ENCODE data around the gene CDH4.

Gene CDH4

DNA sequence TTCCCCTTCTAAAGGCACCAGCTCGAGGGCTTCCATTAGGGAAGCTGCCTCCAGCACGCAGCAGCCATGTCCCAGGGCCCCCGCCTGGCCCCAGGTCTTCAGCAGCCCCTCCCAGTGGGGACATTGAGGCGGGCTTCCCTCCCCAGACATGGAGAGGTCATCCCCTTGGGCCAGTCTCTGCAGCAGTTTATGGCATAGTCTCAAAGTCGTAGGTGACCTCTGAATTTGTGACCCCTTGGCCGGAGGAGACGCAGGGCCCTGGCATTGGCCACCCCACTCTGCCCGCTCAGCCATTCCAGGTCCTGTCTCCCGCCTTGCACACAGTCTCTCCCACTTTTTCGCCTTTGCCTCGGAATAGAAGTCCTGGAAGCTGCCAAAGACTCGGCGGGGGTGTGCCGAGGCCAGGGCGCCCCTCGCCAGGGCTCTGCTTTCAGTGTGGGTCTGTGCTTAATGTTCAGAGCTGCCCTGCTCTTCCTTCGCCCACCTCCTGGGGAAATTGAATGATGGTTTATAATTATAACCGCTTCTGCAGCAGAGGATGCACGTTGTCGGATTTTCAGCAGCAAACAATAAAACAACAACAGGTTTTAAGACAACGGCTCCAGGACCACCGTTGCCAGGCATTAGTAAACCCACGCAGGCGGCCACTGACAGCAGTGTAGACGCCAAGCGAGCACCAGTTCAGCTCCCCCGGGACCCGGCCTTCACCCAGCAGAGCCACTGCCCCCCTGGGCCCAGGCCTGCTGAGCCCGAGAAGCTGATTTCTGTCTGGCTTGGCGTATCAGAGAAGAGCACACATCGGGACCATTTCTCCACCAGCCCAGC, 626.6 kb downstream of the CDH4 start:
- DNase-seq (ENCODE audit: extremely low read depth in 1 of 2, low read depth in 1 of 2) = no peak

DNA sequence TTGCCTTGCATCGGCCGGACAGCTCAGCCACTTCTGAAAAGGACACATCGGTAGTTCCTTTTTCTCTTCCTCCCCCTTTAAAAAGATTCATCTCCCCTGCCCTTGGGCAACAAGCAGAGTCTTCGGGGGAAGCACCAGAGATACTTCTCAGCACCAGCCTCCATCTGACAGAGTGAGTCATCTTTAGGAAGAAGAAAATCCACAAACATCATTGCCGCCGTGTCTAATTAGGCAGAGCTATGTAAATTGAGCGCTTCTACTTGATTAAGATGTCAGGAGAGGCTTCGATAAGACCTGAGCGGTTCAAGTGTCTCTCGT, 627.2 kb downstream of the CDH4 start:
- DNase-seq (ENCODE audit: extremely low read depth in 1 of 2, low read depth in 1 of 2) = no peak

DNA sequence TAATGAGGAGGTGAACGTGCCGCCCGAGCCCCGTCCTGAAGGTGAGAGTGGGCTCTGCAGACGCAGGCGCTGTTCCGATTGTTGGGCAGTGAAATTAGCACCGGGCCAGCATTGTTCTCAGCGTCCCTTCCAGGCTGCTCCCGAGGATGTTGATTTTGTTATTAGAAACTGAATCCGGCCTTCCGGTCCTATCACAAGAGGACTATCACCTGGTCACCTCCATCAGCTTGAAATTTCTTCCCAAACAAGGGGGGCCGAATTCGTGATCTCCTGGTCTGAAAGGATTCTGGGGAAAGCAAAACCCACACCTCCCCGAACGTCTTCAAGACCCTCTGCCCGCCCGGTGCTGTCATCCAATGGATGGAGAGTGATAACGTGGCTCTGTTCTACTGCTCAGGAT, 627.6 kb downstream of the CDH4 start:
- no peak for DNase-seq (ENCODE audit: extremely low read depth in 1 of 2, low read depth in 1 of 2)

DNA sequence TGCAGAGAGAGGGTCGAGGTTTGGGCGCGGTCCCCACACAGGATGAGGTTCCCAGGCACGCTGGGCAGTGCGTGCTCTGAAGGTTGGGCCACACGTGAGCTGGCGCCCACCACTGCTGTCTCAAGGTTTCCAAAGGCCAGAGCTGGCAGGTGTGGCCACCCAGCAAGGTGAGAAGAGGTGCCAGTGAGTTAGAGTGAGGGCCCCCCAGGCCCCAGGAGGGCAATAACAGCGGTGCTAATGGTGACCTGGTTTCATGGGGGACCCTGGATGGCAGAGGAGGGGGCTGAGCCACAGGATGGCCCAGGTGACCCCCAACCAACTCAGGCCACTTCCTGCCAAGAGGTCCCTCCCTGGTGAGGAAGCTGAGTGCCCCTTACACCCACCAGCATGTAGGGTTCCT, 628.6 kb downstream of the CDH4 start:
- DNase-seq (ENCODE audit: extremely low read depth in 1 of 2, low read depth in 1 of 2) = no peak

DNA sequence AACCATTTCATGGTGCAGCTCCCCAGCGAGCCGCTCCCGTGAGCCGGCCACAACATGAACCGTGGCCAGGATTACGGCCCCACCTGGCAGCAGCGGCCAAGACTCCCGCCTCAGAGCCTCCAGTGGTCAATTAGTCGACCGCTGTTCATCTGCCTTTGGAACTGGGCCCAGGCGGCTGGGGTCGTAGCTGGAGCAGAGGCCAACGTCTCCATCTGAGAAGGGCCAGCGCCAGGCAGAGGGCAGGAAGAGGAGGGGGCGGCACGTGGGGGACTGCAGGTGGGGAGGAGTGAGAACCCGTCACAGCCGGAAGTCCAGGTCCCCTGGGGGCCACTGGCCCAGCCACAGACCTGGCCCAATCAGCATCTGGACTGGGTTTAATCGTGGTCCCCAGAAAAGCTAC, 629.4 kb downstream of the CDH4 start:
- no peak for DNase-seq (ENCODE audit: extremely low read depth in 1 of 2, low read depth in 1 of 2)

DNA sequence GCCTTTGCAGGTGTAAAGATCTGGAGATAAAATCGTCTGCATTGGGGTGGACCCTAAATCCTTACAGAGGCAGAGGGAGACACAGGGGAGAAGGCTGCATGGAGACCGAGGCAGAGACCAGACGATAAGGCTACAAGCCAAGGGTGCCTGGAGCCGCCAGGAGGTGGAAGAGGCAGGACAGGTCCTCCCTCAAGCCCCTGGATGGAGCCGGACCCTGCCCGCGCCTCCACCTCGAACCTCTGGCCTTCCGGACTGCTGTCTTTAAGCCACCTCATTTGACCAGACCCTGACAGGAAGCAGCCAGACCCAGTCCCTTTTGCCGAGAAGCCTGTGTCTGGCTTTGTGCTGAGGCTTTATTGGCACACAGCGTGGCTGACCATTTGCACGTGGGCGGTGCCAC, 629.8 kb downstream of the CDH4 start:
- DNase-seq (ENCODE audit: extremely low read depth in 1 of 2, low read depth in 1 of 2) = no peak

DNA sequence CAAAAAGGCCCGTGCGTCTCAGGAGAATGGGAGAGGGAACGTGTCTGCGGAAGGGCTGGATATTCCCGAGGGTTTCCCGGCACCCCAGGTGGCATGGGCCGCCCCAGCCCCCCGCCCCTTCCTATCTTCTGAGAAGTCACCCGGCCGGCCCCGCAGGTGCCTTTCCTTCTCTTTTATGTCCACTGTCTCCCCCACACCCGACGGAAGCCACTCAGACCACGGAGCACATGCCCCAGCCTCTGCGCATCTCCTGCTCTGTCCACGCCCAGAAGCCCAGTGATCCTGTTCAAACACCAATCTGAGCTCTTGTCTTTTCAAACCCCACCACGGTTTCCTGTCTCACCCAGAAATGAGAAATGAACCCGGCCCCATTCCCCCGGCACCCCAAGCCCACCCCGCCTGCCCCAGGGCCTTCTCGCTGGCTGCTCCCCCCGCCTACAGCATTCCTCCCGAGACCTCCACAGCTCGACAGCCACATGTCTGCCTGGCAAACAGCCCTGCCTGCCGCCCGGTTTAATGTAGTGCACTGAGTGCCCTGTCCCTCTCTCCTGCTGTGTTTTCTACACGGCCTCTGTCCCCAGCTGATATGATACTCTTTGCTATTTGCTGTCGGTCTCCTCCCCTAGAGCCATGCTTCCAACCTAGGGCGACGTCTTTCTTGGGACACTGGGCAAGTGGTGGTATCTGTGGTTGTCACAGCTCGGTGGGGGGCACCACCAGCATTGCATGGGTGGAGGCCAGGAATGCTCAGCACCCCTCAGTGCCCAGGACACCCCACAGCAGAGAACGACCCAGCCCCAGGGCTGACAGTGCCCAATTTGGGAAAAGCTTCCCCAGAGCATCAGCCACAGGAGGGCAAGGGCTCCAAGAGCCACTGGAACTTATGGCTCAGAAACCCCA, 630.9 kb downstream of the CDH4 start:
- DNase-seq (ENCODE audit: extremely low read depth in 1 of 2, low read depth in 1 of 2) = no peak

DNA sequence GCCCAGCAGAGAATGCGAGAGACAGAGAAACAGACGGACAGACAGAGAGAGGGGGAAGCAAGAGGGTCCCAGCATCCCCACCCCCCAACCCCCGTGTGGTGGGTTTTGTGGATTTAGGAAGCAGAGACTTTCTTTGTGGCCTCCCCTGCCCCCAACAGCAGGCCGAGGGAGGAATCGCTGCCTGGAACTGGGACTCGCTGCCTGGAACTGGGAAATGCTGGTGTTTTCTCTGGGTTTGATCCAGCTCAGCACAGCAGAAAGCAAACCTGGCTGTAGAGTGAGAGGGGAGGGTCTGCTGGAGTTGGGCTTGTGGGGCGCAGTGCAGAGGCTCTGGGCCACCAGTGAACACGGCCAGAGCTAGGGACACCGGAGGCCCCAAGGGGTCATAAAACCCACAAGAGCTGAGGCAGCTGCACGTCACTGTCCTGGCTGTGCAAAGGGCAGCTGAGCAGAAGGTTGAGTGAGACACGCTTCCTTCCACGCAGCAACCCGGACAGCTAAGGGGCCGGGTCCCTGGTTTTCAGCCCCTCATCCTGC, 631.9 kb downstream of the CDH4 start:
- DNase-seq (ENCODE audit: extremely low read depth in 1 of 2, low read depth in 1 of 2) = no peak

DNA sequence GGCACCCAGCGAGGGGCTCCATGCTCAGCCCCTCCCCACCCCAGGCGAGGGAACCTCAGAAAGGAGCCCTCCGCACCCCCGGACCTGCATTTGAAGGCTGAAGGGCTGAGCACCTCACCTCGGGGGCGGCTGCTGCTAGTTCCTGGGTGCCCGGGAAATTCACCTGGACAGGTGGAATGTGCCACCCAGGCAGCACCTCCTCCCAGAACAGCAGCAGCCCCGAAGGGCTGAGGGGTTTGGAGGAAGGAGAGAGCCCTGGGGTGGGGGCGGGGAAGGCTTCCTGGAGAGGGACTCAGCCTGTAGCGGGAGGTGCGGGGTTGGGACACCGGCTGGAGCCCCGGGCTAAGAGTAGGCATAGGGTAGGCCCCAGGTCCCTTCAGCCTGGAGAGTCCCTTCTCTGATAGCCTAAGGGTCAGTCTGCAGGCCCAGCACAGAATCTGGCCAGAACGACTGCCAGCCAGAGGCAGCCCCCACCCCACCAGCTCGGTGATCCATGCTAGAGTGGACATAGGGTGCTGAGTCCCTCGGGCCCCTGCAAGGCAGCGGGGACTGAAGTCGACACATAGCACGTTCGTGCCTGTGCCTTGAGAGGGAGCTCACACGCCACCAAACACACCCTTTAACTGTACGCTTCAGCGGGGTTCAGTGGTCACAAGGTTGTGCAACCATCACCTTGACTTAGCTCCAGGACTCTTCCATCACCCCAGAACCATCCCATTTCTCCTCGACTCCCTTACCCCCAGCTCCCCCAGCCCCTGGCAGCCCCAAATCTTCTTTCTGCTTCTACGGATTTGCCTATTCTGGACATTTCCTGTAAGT, 632.7 kb downstream of the CDH4 start:
- no peak for DNase-seq (ENCODE audit: extremely low read depth in 1 of 2, low read depth in 1 of 2)

DNA sequence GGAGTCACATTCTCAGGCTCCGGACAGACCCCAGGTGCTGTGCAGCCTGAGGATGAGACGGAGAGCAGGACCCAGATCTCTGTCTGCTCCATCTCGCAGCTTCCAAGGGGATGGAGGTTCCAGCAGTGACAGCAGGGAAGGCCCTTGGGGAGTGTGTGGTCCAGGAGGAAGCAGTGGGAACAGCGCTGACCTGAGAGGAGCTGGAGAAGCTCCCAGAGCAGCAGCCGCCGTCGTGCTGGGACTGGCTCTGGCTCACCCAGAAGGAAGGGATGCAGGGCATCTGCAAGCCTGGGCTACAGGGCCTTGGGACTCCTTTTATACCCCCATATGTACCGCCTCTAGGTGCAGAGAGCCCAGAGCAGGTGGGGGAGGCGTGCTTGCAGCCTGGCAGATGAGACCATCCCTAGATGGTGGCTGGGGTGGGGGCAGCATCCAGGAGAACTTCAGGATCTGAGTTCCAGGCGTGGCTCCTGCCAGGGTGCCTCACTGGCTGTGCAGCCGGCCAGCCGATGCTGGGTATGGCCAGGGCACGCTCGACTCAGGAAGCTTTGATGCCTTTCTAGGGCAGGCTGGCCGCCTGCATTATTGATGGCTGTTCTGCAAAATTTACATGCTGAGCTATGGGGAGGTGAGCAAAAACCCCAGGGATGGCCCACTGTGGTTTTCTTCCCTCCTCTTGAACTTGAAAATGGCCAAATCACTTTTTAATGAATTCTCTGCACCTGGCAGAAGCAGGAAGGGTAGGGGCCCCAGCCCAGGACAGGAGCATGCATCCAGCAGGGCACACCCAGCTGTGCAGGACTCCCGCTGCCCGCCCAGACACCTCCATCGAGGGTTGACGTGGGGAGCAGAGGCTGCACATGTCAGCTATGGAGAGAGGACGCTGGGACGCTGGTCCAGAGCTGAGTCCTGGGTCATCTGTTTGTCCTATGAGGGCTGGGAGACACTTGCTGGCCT, 634.0 kb downstream of the CDH4 start:
- DNase-seq (ENCODE audit: extremely low read depth in 1 of 2, low read depth in 1 of 2) = no peak

DNA sequence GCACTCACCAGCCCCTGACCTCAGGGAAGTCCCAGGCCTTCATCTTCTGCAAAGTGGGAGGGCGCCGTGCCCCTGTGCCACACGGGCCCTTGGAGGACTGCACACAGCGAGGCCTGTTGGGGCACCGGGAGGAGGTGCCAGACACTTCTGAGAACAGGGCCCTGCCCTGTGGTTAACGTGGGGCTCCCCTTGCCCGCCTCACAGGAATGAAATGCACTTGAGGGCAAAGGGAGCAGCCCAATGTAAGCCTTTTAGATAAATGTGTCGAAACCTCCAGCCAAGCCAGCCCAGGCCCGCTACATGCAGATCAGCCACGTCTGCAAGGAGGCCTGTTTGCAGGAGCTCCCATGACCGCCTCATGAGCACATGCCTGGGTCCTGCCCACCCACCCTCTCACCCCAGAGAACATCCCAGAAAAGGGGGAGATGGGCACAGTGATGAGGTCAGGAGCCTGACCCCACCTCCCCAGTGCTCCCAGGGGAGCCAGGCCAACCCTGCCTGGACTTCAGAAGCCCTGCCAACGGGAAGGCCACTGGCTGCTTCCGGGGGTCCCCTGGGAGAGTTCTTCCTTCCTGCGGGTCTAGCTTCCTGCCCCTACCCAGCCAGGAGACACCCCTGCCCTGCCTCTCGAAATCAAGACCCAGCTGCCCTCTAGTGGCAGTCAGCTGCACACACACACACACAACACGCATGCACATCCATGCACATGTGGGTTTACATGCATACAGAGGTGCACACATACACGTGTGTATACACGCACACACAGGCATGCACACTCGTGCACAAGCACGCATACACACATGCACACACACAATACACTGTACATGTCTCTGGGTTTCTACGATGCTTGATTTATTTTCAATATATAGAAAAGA, 634.9 kb downstream of the CDH4 start:
- DNase-seq (ENCODE audit: extremely low read depth in 1 of 2, low read depth in 1 of 2) = no peak

DNA sequence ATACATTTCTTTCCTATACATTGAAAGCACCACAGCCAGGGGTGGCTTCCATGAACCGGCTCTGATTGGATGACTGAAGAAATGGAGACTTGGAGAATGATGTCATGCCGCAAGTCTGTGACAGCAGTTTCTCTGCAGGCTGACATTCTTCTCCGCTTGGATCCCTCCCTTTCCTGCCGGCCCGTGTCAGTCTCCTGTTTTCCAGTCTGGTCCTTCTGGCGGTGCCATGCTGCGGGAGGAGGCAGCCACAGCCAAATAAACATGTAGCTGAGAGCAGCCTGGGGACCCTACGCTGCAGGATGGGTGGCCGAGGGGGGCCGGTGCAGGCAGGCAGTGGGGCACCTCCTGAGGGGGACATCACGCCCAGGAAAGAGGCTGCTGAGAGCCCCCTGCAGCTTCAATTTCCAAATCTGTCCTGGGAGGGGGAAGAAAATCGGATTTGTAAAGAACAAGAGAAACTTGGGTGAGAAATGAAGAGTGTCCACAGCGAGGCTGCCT, 635.6 kb downstream of the CDH4 start:
- DNase-seq (ENCODE audit: extremely low read depth in 1 of 2, low read depth in 1 of 2) = no peak

DNA sequence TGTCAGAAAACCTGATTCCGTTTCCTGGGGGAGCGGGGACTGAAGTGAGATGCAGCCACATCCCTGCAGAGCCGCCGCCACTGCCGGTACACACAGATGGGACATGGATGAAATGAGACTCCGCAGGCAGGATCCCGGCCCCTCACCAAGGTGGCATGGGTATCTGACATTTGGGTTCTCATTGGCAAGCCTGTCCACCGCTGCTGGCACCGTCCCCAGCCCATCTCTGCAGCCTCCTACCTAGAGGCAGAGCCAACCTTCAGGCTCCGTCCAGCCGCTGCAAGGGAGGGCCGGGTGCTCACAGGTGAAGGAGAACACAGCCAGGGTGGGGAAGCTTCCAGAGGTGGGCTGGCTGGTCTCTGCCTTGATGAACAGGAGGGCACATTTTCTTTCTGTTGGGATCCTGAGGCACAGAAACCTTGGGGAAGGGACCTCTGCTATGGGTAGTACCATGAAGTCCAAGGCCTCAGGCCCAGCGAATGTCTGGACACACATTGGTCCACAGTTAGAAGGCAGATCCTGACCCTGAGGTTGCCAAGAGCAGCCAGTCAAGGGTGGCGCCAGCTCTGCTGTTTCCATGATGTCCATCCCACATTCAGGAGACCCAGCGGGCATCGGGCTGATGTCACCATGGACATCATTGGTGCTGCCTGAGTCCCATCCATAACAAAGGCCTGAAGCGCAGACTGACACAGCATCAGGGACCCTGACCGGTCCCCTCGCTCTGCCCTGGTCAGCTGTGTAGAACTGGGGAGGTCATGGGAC, 636.2 kb downstream of the CDH4 start:
- no peak for DNase-seq (ENCODE audit: extremely low read depth in 1 of 2, low read depth in 1 of 2)

DNA sequence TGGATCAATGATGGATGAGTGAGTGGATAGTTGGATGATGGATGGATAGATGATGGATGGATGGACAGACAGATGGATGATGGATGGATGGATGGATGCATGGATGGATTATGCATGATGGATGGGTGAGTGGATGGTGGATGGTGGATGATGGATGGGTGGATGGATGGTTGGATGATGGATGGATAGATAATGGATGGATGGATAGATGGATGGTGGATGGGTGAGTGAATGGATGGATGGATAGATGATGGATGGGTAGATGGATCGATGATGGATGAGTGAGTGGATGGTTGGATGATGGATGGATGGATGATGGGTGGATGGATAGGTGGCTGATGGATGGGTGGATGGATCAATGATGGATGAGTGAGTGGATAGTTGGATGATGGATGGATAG, 637.6 kb downstream of the CDH4 start:
- no peak for DNase-seq (ENCODE audit: extremely low read depth in 1 of 2, low read depth in 1 of 2)

DNA sequence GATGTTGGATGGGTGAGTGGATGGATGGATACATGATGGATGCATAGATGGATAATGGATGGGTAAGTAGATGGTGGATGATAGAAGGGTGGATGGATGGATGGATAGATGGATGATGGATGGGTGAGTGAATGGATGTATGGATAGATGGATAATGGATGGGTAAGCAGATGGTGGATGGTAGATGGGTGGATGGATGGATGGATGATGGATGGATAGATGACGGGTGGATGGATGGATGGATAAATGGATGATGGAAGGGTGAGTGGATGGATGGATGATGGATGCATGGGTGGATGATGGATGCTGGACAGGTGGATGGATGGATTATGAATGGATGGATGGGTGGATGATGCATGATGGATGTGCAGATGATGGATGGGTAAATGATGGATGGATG, 638.1 kb downstream of the CDH4 start:
- no peak for DNase-seq (ENCODE audit: extremely low read depth in 1 of 2, low read depth in 1 of 2)

DNA sequence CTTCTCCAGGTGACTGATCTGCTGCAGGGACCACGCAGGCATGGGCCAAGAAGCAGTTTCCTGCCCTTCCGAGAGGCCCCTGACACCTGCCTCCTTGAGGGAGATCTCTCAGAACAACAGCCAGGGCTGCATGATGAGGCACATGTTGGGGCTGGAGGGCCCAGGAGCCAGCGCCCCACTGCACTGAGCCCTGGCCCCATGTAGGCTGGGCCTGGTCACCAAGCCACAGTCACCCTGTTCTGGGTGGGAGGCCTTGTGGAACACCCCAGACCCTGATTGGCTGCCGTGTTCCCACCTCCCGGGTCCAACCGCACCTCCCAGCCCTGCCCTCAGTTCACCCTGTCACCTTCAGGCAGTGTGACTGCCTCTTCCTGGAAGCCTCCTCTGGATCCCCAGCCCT, 639.4 kb downstream of the CDH4 start:
- no peak for DNase-seq (ENCODE audit: extremely low read depth in 1 of 2, low read depth in 1 of 2)

DNA sequence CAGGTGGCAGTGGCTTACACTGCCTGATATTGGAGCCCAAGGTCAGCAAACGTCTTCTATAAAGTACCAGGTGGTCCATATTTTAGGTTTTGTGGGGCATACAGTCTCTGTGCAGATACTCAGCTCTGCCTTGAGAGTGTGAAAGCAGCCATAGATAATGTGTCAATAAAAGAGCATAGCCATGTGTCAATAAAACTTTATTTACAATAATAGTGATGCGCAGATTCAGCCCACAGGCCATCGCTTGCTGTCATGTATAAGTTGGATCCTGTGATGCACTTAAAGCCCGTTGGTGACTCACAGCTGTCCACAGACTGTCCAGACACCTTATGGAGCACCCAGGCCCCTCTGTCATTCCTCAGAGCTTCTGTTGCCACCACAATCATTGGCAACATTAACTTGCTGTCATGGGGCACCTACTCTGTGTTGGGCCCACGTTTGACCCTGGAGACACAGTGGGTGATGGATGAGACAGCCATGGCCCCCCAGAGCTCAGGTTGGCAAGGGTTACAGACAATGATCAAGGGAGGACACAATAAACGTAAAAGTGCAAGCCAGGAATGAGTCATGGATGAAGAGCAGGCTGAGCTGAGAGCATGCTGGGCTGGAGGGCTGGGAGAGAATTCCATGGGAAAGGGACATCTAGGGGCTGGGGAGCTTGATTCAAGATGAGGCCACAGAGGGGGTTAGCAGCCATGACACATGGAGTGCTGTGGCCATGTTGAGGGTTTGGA, 640.0 kb downstream of the CDH4 start:
- no peak for DNase-seq (ENCODE audit: extremely low read depth in 1 of 2, low read depth in 1 of 2)

DNA sequence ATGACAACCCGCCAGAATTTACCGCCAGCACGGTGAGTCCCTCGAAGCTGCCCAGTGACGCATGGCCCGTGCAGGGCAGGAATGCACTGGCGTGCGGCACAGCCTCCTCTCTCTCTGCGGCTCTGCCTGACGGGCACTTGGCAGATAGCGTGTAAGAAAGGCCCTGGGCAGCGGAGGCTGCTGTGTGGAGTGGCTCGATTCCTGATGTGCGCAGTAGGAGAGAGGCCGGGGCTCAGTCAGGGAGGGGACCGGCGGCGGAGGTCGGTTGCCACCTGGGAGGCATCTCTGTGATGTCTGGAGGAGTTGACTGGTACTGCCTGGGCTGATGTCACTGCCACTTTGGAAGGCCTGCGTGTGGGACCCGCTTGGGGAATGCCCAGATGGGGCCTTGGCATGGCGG, 643.0 kb downstream of the CDH4 start:
- DNase-seq (ENCODE audit: extremely low read depth in 1 of 2, low read depth in 1 of 2) = no peak

Measured in activated CD8-positive, alpha-beta memory T cell treated with anti-CD3 and anti-CD28 coated beads for 1 hour (primary cell).